A673 (cell line): ENCODE results near the gene RNF208. TPM values are rescaled to one million over a fixed set of nuclear protein-coding genes. Genes with fewer than 3 reads are reported as not detected.

ENCODE experiments used
- BruUV-seq: library from RNA; stranded (reverse); fragments of 400-500 nt; replicated peaks from 2 replicates; lab custom pipeline; 2021; lab: Mats Ljungman, UMichigan
- CTCF ChIA-PET: fragments of 300-600 bp; sonication (Branson Sonifier 250); formaldehyde crosslinking; loops from one replicate; lab custom pipeline; 2022; ENCODE audit warnings: antibody characterized with exemption; lab: Charles Lee
- POLR2A ChIA-PET: fragments of 300-600 bp; sonication (Branson Sonifier 250); formaldehyde crosslinking; loops from one replicate; lab custom pipeline; 2022; ENCODE audit warnings: antibody characterized with exemption; ENCODE audit not compliant: low non-redundant PET; lab: Charles Lee
- DNase-seq: peaks from one replicate; pipeline ENCODE4 v3.0.0-alpha.2; 2015; ENCODE audit warnings: low spot score
- H3K27ac ChIP-seq: fragments of 200-600 bp; sonication (generic); 2 replicates; pipeline ENCODE4 v1.5.1; 2016; ENCODE audit warnings: mixed run types, low read depth, mild to moderate bottlenecking, mixed read lengths, antibody characterized with exemption, low read length; ENCODE audit not compliant: poor library complexity, severe bottlenecking
- H3K27me3 ChIP-seq: fragments of 200-600 bp; sonication (generic); replicated peaks from 2 replicates; pipeline ENCODE4 v1.6.1; 2017; ENCODE audit warnings: mixed run types, low read depth, mild to moderate bottlenecking, mixed read lengths, antibody characterized with exemption, low read length; ENCODE audit not compliant: insufficient read depth, poor library complexity
- H3K36me3 ChIP-seq: fragments of 200-600 bp; sonication (generic); 2 replicates; pipeline ENCODE4 v1.6.1; 2016; ENCODE audit warnings: mixed run types, mild to moderate bottlenecking, mixed read lengths, antibody characterized with exemption, low read length; ENCODE audit not compliant: insufficient read depth, poor library complexity, severe bottlenecking
- H3K4me1 ChIP-seq: fragments of 200-600 bp; sonication (generic); 2 replicates; pipeline ENCODE4 v1.6.1; 2017; ENCODE audit warnings: mixed run types, mild to moderate bottlenecking, mixed read lengths, antibody characterized with exemption, low read length; ENCODE audit not compliant: insufficient read depth, poor library complexity, severe bottlenecking
- H3K4me3 ChIP-seq: fragments of 200-600 bp; sonication (generic); 2 replicates; pipeline ENCODE4 v1.5.1; 2016; ENCODE audit warnings: low read depth, mixed run types, mild to moderate bottlenecking, mixed read lengths, low read length; ENCODE audit not compliant: poor library complexity, severe bottlenecking
- H3K9me3 ChIP-seq: fragments of 200-600 bp; sonication (generic); 2 replicates; pipeline ENCODE4 v1.6.1; 2016; ENCODE audit warnings: mixed run types, low read depth, mild to moderate bottlenecking, mixed read lengths, antibody characterized with exemption, low read length; ENCODE audit not compliant: poor library complexity, severe bottlenecking
- CTCF ChIP-seq: fragments of 300-800, 200-600 bp; sonication (generic); conservative IDR thresholded peaks from 2 replicates; pipeline ENCODE4 v1.5.1; 2017; ENCODE audit warnings: low read depth, mild to moderate bottlenecking, antibody characterized with exemption, low read length, moderate library complexity, mixed read lengths
- EZH2 ChIP-seq: fragments of 200-600 bp; sonication (generic); IDR thresholded peaks from 2 replicates; pipeline ENCODE4 v1.6.1; 2017; ENCODE audit warnings: borderline replicate concordance, low read depth, mild to moderate bottlenecking, mixed read lengths, antibody characterized with exemption, low read length; ENCODE audit not compliant: poor library complexity, severe bottlenecking
- intact Hi-C: fragments of 100-400 bp; cut with micrococcal nuclease; formaldehyde crosslinking; loops from one replicate; pipeline ENCODE4 v1.10.0; 2022; ENCODE audit not compliant: unreplicated experiment
- total RNA-seq: library from RNA; stranded (reverse); gene quantifications from 2 replicates; pipeline ENCODE4 v1.2.3, GENCODE V29; 2021

The RNF208 gene
- total RNA-seq, 1 experiment from 2014 or later: 13.7 TPM

- peaks cover 7% of the 10 kb centered on the region for H3K36me3 ChIP-seq
- BruUV-seq: no TSS peak
- DNase-seq: no peak
- H3K27me3 ChIP-seq: no peaks in the 10 kb centered on the region
- no peak overlapping the region for H3K4me3 ChIP-seq
- no peaks in the 10 kb centered on the region for H3K9me3 ChIP-seq
- intact Hi-C loops: no loop called here
- H3K4me1 ChIP-seq: peaks cover 7% of the 10 kb centered on the region
- CTCF ChIA-PET: no interaction called here
- POLR2A ChIA-PET: no interaction called here
- H3K27ac ChIP-seq: no peak overlapping the region
- TF ChIP-seq CTCF: no peak
- no peak for TF ChIP-seq EZH2
Measured at GRCh38 chr9:137182836-137183235, 39.2 kb downstream of the RNF208 start.

- ChIA-PET POLR2A (no interaction called here), CTCF (interaction anchor here (0.6 kb wide), 1 partner anchor 38 kb away, joined by 4 read pairs; no protein-coding TSS in a partner anchor)
- H3K9me3 ChIP-seq: no peaks in the 10 kb centered on the region
- no peaks in the 10 kb centered on the region for H3K4me1 ChIP-seq
- no peak for TF ChIP-seq EZH2
- TF ChIP-seq CTCF: no peak
- no peak overlapping the region for H3K27ac ChIP-seq
- H3K4me3 ChIP-seq: no peak overlapping the region
- intact Hi-C loops: no loop called here
- peaks cover 7% of the 10 kb centered on the region for H3K36me3 ChIP-seq
- no peaks in the 10 kb centered on the region for H3K27me3 ChIP-seq
- no peak for DNase-seq
- BruUV-seq: no TSS peak
Measured at GRCh38 chr9:137181680-137182079, 40.4 kb downstream of the RNF208 start.

- no peaks in the 10 kb centered on the region for H3K4me1 ChIP-seq
- H3K9me3 ChIP-seq: no peaks in the 10 kb centered on the region
- POLR2A ChIA-PET: no interaction called here
- intact Hi-C loops: no loop called here
- no peak overlapping the region for H3K4me3 ChIP-seq
- CTCF ChIA-PET: no interaction called here
- TF ChIP-seq EZH2 (no peak), CTCF (no peak)
- H3K27me3 ChIP-seq: no peaks in the 10 kb centered on the region
- BruUV-seq: no TSS peak
- no peak overlapping the region for H3K27ac ChIP-seq
- peaks cover 7% of the 10 kb centered on the region for H3K36me3 ChIP-seq
- no peak for DNase-seq
Measured at GRCh38 chr9:137180491-137180890, 41.5 kb downstream of the RNF208 start.
